ENCODE data around the gene COMMD6. TPM values are rescaled to one million over a fixed set of nuclear protein-coding genes. Genes with fewer than 3 reads are reported as not detected.

Gene COMMD6
- total and polyA plus RNA-seq, 9 of the 15 experiments (the other 6 are each of a cell fraction or from before 2014, with no cell fraction given) = 32.6 to 116 (median 65.0) TPM

- TF ChIP-seq, protein P1, sequence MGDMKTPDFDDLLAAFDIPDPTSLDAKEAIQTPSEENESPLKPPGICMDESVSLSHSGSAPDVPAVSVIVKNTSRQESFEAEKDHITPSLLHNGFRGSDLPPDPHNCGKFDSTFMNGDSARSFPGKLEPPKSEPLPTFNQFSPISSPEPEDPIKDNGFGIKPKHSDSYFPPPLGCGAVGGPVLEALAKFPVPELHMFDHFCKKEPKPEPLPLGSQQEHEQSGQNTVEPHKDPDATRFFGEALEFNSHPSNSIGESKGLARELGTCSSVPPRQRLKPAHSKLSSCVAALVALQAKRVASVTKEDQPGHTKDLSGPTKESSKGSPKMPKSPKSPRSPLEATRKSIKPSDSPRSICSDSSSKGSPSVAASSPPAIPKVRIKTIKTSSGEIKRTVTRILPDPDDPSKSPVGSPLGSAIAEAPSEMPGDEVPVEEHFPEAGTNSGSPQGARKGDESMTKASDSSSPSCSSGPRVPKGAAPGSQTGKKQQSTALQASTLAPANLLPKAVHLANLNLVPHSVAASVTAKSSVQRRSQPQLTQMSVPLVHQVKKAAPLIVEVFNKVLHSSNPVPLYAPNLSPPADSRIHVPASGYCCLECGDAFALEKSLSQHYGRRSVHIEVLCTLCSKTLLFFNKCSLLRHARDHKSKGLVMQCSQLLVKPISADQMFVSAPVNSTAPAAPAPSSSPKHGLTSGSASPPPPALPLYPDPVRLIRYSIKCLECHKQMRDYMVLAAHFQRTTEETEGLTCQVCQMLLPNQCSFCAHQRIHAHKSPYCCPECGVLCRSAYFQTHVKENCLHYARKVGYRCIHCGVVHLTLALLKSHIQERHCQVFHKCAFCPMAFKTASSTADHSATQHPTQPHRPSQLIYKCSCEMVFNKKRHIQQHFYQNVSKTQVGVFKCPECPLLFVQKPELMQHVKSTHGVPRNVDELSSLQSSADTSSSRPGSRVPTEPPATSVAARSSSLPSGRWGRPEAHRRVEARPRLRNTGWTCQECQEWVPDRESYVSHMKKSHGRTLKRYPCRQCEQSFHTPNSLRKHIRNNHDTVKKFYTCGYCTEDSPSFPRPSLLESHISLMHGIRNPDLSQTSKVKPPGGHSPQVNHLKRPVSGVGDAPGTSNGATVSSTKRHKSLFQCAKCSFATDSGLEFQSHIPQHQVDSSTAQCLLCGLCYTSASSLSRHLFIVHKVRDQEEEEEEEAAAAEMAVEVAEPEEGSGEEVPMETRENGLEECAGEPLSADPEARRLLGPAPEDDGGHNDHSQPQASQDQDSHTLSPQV (IDR thresholded peaks at IDR 0.05) = no peak
- TF ChIP-seq ELF2 (CRISPR knock-in tag; IDR thresholded peaks at IDR 0.05) (peak; percentile 84), HIVEP1 (CRISPR knock-in tag; IDR thresholded peaks at IDR 0.05) (no peak), CEBPG (CRISPR knock-in tag; IDR thresholded peaks at IDR 0.05) (no peak), CEBPG (tag; conservative IDR thresholded peaks at IDR 0.05 in 1 of 2, IDR thresholded peaks at IDR 0.05 in 1 of 2) (no peak), FOXA3 (CRISPR knock-in tag; conservative IDR thresholded peaks at IDR 0.05 in 1 of 2, IDR thresholded peaks at IDR 0.05 in 1 of 2) (no peak), TRIM28 (IDR thresholded peaks at IDR 0.05) (no peak), PRMT5 (CRISPR knock-in tag; IDR thresholded peaks at IDR 0.05) (no peak), SRSF3 (IDR thresholded peaks at IDR 0.05; ENCODE audit: insufficient read depth, low read length) (no peak), PURB (CRISPR knock-in tag; IDR thresholded peaks at IDR 0.05; ENCODE audit: low read depth) (no peak), MXI1 (IDR thresholded peaks at IDR 0.05; ENCODE audit: low read depth, low read length) (no peak), RFX1 (IDR thresholded peaks at IDR 0.05) (peak; percentile 30; the same call in 1 of the 2 replicates), EP400 (IDR thresholded peaks at IDR 0.05) (peak; percentile 90), POLR2G (IDR thresholded peaks at IDR 0.05; ENCODE audit: low read depth, low read length) (peak; percentile 95), ZNF324 (CRISPR knock-in tag; IDR thresholded peaks at IDR 0.05) (no peak)
- TF ChIP-seq, protein P2, sequence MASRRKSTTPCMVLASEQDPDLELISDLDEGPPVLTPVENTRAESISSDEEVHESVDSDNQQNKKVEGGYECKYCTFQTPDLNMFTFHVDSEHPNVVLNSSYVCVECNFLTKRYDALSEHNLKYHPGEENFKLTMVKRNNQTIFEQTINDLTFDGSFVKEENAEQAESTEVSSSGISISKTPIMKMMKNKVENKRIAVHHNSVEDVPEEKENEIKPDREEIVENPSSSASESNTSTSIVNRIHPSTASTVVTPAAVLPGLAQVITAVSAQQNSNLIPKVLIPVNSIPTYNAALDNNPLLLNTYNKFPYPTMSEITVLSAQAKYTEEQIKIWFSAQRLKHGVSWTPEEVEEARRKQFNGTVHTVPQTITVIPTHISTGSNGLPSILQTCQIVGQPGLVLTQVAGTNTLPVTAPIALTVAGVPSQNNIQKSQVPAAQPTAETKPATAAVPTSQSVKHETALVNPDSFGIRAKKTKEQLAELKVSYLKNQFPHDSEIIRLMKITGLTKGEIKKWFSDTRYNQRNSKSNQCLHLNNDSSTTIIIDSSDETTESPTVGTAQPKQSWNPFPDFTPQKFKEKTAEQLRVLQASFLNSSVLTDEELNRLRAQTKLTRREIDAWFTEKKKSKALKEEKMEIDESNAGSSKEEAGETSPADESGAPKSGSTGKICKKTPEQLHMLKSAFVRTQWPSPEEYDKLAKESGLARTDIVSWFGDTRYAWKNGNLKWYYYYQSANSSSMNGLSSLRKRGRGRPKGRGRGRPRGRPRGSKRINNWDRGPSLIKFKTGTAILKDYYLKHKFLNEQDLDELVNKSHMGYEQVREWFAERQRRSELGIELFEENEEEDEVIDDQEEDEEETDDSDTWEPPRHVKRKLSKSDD (conservative IDR thresholded peaks at IDR 0.05; ENCODE audit: low read length) = no peak
- TF ChIP-seq, protein P3, sequence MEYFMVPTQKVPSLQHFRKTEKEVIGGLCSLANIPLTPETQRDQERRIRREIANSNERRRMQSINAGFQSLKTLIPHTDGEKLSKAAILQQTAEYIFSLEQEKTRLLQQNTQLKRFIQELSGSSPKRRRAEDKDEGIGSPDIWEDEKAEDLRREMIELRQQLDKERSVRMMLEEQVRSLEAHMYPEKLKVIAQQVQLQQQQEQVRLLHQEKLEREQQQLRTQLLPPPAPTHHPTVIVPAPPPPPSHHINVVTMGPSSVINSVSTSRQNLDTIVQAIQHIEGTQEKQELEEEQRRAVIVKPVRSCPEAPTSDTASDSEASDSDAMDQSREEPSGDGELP (CRISPR knock-in tag; IDR thresholded peaks at IDR 0.05; ENCODE audit: borderline replicate concordance) = peak; percentile 87
Observed at GRCh38 chr13:75549262-75550158, 11.9 kb upstream of the COMMD6 start, which contains the start of gene UCHL3 (continued).

Data from K562 (cell line).